Sigmoid colon (tissue), 7 donors: ENCODE measurements around the gene SULF2. TPM values are rescaled to one million over a fixed set of nuclear protein-coding genes. Genes with fewer than 3 reads are reported as not detected.

Experiments used
- DNase-seq: peaks from one replicate; pipeline ENCODE4 v3.0.0-alpha.2; 2019
- H3K27ac ChIP-seq, 4 donors: fragments of 200-600 bp; sonication (generic); one replicate each; pipeline ENCODE4 v1.5.1; 2016 to 2019; ENCODE audit warnings: mild to moderate bottlenecking in 1 of 4
- H3K27me3 ChIP-seq, 3 donors: fragments of 200-600 bp; sonication (generic); one replicate each; pipeline ENCODE4 v1.5.1; 2019; ENCODE audit warnings: mild to moderate bottlenecking in 1 of 3
- H3K36me3 ChIP-seq, 4 donors: fragments of 200-600 bp; sonication (generic); one replicate each; pipeline ENCODE4 v1.5.1; 2016 to 2019
- H3K4me1 ChIP-seq, 4 donors: fragments of 200-600 bp; sonication (generic); one replicate each; pipeline ENCODE4 v1.5.1; 2017 to 2019
- H3K4me3 ChIP-seq, 4 donors: fragments of 200-600 bp; sonication (generic); one replicate each; pipeline ENCODE4 v1.5.1; 2017 to 2019; ENCODE audit warnings: mild to moderate bottlenecking in 2 of 4, moderate library complexity in 1 of 4
- H3K9me3 ChIP-seq, 4 donors: fragments of 200-600 bp in 3 of 4; sonication (generic) in 3 of 4; one replicate each; pipeline versions ENCODE4 v1.5.1 to v1.6.1; 2013 to 2019
- EP300 ChIP-seq, 4 donors: sonication (generic); formaldehyde crosslinking; IDR thresholded peaks; one replicate each; pipeline ENCODE4 v1.6.1; 2017; ENCODE audit warnings: antibody characterized with exemption in 4 of 4
- POLR2A ChIP-seq, 2 donors: fragments of 450-650 bp; IDR thresholded peaks; one replicate each; pipeline ENCODE4 v1.6.1; 2016; ENCODE audit warnings: antibody characterized with exemption in 2 of 2, mild to moderate bottlenecking in 2 of 2, moderate library complexity in 2 of 2
- POLR2AphosphoS5 ChIP-seq, 4 donors: sonication (generic); formaldehyde crosslinking; IDR thresholded peaks; one replicate each; pipeline ENCODE4 v1.6.1; 2017; ENCODE audit warnings: antibody characterized with exemption in 4 of 4
- WGBS, 2 donors: extraction: QIAGEN DNeasy Blood & Tissue Kit; methylation state at CpG; one replicate each; pipeline ENCODE4 v1.1.7; 2013; 5-methylcytosine and 5-hydroxymethylcytosine counted together
- intact Hi-C: fragments of 100-400 bp; cut with DNase I; formaldehyde crosslinking; loops from one replicate; pipeline ENCODE4 v1.15.1; 2023
- polyA plus RNA-seq, 3 donors: library from polyadenylated mRNA; stranded (reverse); fragments of 200-250 nt; gene quantifications; one replicate each; pipeline ENCODE4 v1.2.3, GENCODE V29; 2013
- total RNA-seq, 4 donors: library from RNA; depleted of rRNA; stranded (reverse); fragments of >200 nt; gene quantifications; one replicate each; pipeline ENCODE4 v1.1.0, GENCODE V29; 2016
- TF ChIP-seq, protein P1 (sequence below), 4 experiments: fragments of 450-650 bp in 3 of 4; fragments of 200-600 bp in 1 of 4; IDR thresholded peaks; one replicate each; pipeline ENCODE4 v1.5.1; 2016 to 2019; ENCODE audit warnings: antibody characterized with exemption in 4 of 4, mild to moderate bottlenecking in 3 of 4, moderate library complexity in 2 of 4
- donor health status: healthy with polysubstance abuse.
- donor health status: Bipolar disorder and iron deficiency.
- donor health status: healthy.

The SULF2 gene
- total and polyA plus RNA-seq, 7 donors = 14.6 to 70.1 (median 28.2) TPM

DNA sequence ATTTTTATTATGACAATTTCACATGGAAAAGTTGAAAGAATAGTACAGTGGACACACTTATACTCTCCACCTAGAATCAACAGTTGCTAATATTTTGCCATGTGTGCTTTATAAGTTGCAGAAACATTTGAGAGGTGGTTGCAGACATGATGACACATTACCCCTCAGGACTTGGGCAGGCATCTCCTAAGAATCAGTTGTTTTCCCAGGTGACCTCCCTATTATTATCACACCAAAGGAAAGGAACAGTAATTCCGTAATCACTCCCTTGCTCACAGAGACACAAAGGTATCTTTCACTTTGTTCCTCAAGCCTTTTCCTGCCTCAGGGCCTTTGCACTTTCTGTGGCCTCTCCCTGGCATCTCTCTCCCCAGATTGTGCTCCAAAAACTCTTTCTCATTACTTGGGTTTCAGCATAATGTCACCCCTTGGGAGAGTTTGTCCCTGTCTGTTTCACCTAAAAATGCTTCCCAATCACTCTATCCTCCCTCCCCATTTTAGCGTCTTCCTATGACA, 5.9 kb upstream of the SULF2 start:
- Histone ChIP-seq H3K4me1 (peaks cover 0 to 61% (median 45%) of the 10 kb centered on the region in 4 donors), H3K27me3 (no peaks in the 10 kb centered on the region), H3K27ac (peak overlapping the region; percentile 58 to 82 (median 71)), H3K9me3 (no peaks in the 10 kb centered on the region), H3K36me3 (no peaks in the 10 kb centered on the region), H3K4me3 (no peak overlapping the region)
- intact Hi-C loops = loop anchor here (5.0 kb wide), 1 partner anchor 581 kb away; no protein-coding TSS in a partner anchor
- WGBS, 2 donors = 93 to 95% methylated on average over 2 of the region's 2 CpGs
- TF ChIP-seq POLR2A (IDR thresholded peaks at IDR 0.05) = no peak
- TF ChIP-seq, protein P1, sequence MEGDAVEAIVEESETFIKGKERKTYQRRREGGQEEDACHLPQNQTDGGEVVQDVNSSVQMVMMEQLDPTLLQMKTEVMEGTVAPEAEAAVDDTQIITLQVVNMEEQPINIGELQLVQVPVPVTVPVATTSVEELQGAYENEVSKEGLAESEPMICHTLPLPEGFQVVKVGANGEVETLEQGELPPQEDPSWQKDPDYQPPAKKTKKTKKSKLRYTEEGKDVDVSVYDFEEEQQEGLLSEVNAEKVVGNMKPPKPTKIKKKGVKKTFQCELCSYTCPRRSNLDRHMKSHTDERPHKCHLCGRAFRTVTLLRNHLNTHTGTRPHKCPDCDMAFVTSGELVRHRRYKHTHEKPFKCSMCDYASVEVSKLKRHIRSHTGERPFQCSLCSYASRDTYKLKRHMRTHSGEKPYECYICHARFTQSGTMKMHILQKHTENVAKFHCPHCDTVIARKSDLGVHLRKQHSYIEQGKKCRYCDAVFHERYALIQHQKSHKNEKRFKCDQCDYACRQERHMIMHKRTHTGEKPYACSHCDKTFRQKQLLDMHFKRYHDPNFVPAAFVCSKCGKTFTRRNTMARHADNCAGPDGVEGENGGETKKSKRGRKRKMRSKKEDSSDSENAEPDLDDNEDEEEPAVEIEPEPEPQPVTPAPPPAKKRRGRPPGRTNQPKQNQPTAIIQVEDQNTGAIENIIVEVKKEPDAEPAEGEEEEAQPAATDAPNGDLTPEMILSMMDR (IDR thresholded peaks at IDR 0.05) = no peak
- no peak for DNase-seq

DNA sequence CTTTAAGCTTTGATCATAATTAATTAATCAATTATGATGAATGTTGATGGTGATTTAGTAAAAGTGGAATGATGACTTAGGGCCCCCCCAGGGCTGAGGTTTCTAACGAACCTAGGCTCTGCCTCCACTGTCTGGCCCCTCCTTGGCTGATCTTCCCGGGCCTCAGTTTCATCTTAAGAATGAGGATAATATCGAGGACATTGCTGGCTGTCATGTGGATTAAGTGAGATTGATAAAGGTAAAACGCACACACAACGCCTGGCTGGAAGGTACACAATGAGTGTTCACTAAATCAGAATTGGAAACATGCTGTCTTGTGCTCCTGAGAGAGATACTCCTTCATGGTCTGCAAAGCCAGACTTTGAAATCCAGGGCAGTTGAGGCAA, 5.3 kb upstream of the SULF2 start:
- intact Hi-C loops = loop anchor here (5.0 kb wide), 1 partner anchor 582 kb away; no protein-coding TSS in a partner anchor
- H3K4me3 ChIP-seq = no peak overlapping the region
- H3K27me3 ChIP-seq = no peaks in the 10 kb centered on the region
- H3K27ac ChIP-seq = peak overlapping the region in 2 of 4 donors; percentile 33 to 78
- no peak for DNase-seq
- H3K9me3 ChIP-seq = no peaks in the 10 kb centered on the region
- peaks cover 0 to 64% (median 47%) of the 10 kb centered on the region in 4 donors for H3K4me1 ChIP-seq
- 87 to 88% methylated on average over 5 of the region's 5 CpGs for WGBS, 2 donors
- no peak for TF ChIP-seq POLR2A (IDR thresholded peaks at IDR 0.05)
- no peaks in the 10 kb centered on the region for H3K36me3 ChIP-seq

DNA sequence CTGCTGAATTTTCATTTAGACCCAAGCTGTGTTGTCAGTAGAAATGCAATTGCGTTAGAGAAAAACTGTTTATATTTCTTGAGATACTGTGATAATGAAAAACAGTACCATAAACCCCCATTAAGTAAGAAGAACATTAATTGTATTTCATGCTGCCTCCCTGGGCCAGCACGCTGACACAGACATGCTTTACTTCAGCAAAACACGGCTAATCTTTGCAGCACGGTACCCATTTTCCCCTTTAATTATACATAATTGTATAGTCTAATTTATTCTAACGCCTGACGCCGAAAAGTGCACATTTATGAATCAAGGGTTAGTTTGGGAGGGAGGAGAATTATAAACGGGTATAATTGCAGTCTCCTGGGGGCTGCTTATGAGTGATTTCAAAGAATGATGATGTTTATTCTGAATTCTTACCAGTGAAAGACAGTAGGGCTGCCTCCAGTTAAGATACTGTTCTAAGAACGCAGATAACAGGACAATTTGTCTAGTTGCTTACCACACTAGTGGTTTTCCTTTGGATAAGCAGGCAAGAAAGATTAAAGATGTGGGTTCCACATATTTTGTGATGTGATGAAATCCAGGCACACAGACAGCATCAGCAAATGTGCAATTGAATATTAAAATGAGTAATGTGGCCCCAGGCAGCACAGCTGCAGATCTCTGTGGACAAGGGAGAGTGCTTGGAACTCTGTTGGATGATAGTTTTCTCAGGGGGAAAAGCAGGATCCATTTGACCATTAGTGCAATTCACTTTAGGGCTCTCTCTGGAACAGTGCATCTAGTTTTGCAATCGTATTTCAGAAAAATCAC, 4.7 kb upstream of the SULF2 start:
- Histone ChIP-seq H3K9me3 (no peaks in the 10 kb centered on the region), H3K4me1 (peaks cover 0 to 59% (median 45%) of the 10 kb centered on the region in 4 donors), H3K4me3 (no peak overlapping the region), H3K27ac (peak overlapping the region in 2 of 4 donors; percentile 33 to 78), H3K27me3 (no peaks in the 10 kb centered on the region), H3K36me3 (no peaks in the 10 kb centered on the region)
- 79% methylated on average over 10 of the region's 10 CpGs for WGBS, 2 donors
- TF ChIP-seq POLR2A (IDR thresholded peaks at IDR 0.05) = no peak
- peak; percentile 58 to 85 (median 70) for TF ChIP-seq POLR2AphosphoS5 (IDR thresholded peaks at IDR 0.05)
- intact Hi-C loops = loop anchor here (5.0 kb wide), 5 partner anchors 67 to 582 kb away; no protein-coding TSS in a partner anchor
- DNase-seq = no peak

DNA sequence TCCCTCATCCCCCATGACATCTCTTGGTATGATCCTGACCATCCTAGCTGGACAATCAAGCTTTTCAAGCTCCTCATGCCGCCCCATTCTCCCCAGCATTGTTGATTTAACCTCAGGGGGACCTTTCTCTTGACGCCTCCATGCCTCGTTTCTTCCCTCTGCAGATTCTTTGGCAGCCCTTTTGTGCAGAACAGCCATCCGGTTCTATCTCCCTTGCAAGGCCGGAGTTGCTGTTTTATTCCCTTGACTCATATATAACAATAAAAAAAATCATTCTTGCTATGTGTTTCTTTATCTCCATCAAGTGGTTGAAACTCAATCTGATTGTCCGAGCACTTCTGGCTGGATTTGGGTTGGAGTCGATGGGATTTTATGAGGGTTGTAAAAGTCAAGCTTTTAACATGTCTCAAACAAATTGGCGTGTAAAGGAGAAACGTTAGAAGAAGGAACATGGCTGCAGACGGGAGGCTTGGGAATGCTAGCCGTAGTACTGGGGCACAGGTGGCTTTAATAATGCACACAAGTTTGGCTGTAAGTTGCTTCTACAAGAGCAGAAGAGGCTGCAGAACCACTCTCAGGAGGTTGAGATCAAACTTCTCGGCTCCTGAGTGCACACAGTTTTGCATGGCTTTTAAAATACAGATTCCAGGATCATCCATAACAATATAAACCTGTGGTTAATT, 3.9 kb upstream of the SULF2 start:
- Histone ChIP-seq H3K4me1 (peaks cover 0 to 63% (median 52%) of the 10 kb centered on the region in 4 donors), H3K9me3 (no peaks in the 10 kb centered on the region), H3K4me3 (no peak overlapping the region), H3K27me3 (no peaks in the 10 kb centered on the region), H3K27ac (peak overlapping the region in 2 of 4 donors; percentile 33 to 59), H3K36me3 (no peaks in the 10 kb centered on the region)
- TF ChIP-seq EP300 (IDR thresholded peaks at IDR 0.05) (no peak), POLR2AphosphoS5 (IDR thresholded peaks at IDR 0.05) (no peak), POLR2A (IDR thresholded peaks at IDR 0.05) (no peak)
- TF ChIP-seq, protein P1 (IDR thresholded peaks at IDR 0.05) = no peak
- WGBS, 2 donors = 21 to 60% methylated on average over 12 of the region's 12 CpGs
- intact Hi-C loops = loop anchor here (5.0 kb wide), 4 partner anchors 68 to 508 kb away; no protein-coding TSS in a partner anchor
- no peak for DNase-seq

DNA sequence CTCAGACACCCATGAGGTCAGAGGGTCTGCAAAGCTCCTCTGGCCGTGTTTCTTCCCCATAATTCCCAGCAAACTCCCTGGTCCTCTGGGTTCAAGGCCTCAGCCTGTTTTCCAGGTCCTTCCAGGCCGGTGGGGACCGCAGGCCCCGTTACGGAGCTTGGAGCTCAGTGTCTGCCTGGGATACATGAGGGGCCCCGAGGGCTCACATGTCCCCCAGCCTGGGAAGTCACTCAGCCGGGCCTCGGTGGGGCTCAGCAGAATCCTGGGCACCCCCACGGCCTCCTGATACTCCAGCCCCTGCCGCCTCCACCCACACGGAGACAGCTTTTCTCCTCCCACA, 3.4 kb upstream of the SULF2 start:
- 87 to 88% methylated on average over 11 of the region's 11 CpGs for WGBS, 2 donors
- intact Hi-C loops = loop anchor here (5.0 kb wide), 4 partner anchors 69 to 509 kb away; no protein-coding TSS in a partner anchor
- no peaks in the 10 kb centered on the region for H3K36me3 ChIP-seq

More for the DNA sequence above, 3.4 kb upstream of the SULF2 start:
- Histone ChIP-seq H3K27ac (peak overlapping the region in 1 of 4 donors; percentile 59), H3K27me3 (no peaks in the 10 kb centered on the region), H3K4me3 (no peak overlapping the region), H3K9me3 (no peaks in the 10 kb centered on the region), H3K4me1 (peaks cover 0 to 69% (median 57%) of the 10 kb centered on the region in 4 donors)
- no peak for DNase-seq
- TF ChIP-seq POLR2A (IDR thresholded peaks at IDR 0.05) (no peak), POLR2AphosphoS5 (IDR thresholded peaks at IDR 0.05) (no peak), EP300 (IDR thresholded peaks at IDR 0.05) (no peak)
- TF ChIP-seq, protein P1 (IDR thresholded peaks at IDR 0.05) = no peak
